SK-N-SH (cell line): ENCODE data around the gene NKAIN4. TPM values are rescaled to one million over a fixed set of nuclear protein-coding genes. Genes with fewer than 3 reads are reported as not detected.

ENCODE experiments used
- CTCF ChIA-PET: fragments of 300-600, 350-600 bp; formaldehyde crosslinking; extraction: SDS; loops from one replicate; lab custom pipeline; 2021; lab: Yijun Ruan, JAX
- POLR2A ChIA-PET: fragments of 350-600 bp; sonication (Branson Sonifier 250); formaldehyde crosslinking; extraction: SDS; loops from one replicate; lab custom pipeline; 2020; ENCODE audit warnings: antibody characterized with exemption, inconsistent platforms; lab: Yijun Ruan, JAX
- DNase-seq: peaks from one replicate; pipeline ENCODE4 v3.0.0; 2012
- H2AFZ ChIP-seq: fragments of 200-600 bp; sonication (generic); 2 replicates; pipeline ENCODE4 v1.8.1; 2016; ENCODE audit warnings: antibody characterized with exemption, mild to moderate bottlenecking, low read depth
- H3F3A ChIP-seq: fragments of 200-600 bp; sonication (generic); replicated peaks from 2 replicates; pipeline ENCODE3; 2016; ENCODE audit warnings: antibody characterized with exemption, mild to moderate bottlenecking; ENCODE audit not compliant: insufficient read depth
- H3K27ac ChIP-seq, 2 experiments: fragments of 200-500 bp in 1 of 2; fragments of 200-600 bp in 1 of 2; sonication (Bioruptor generic) in 1 of 2; sonication (generic), shearing (Covaris generic) in 1 of 2; 2 replicates each; pipeline versions ENCODE4 v1.5.1 to v1.6.1; 2014 to 2016; ENCODE audit warnings: low read depth in 2 of 2, inconsistent platforms in 1 of 2, low read length in 1 of 2, mild to moderate bottlenecking in 1 of 2, mixed read lengths in 1 of 2
- H3K27me3 ChIP-seq: fragments of 200-600 bp; sonication (generic), shearing (Covaris generic); 2 replicates; pipeline ENCODE4 v1.6.1; 2016; ENCODE audit warnings: mixed run types; ENCODE audit not compliant: insufficient read depth
- H3K36me3 ChIP-seq, 2 experiments: fragments of 200-500 bp in 1 of 2; fragments of 200-600 bp in 1 of 2; sonication (Bioruptor generic) in 1 of 2; sonication (generic) in 1 of 2; replicated peaks in 1 of 2; 2 replicates each; pipeline versions ENCODE3 to v1.5.1; 2014 to 2016; ENCODE audit warnings: low read length in 1 of 2, mild to moderate bottlenecking in 1 of 2; ENCODE audit not compliant: insufficient read depth in 2 of 2, control insufficient read depth in 1 of 2
- H3K4me1 ChIP-seq, 2 experiments: fragments of 200-500 bp in 1 of 2; fragments of 200-600 bp in 1 of 2; sonication (Bioruptor generic) in 1 of 2; sonication (generic), shearing (Covaris generic) in 1 of 2; 2 replicates each; pipeline versions ENCODE4 v1.5.1 to v1.6.1; 2014 to 2016; ENCODE audit warnings: low read depth in 1 of 2, low read length in 1 of 2, mixed run types in 1 of 2; ENCODE audit not compliant: insufficient read depth in 2 of 2, control insufficient read depth in 1 of 2
- H3K4me2 ChIP-seq: fragments of 200-600 bp; sonication (generic), shearing (Covaris generic); 2 replicates; pipeline ENCODE4 v1.6.1; 2017; ENCODE audit warnings: mixed run types
- H3K4me3 ChIP-seq, 2 experiments: fragments of 200-500 bp in 1 of 2; fragments of 200-600 bp in 1 of 2; sonication (Bioruptor generic) in 1 of 2; sonication (generic), shearing (Covaris generic) in 1 of 2; 2 replicates each; pipeline versions ENCODE4 v1.5.1 to v1.8.1; 2014 to 2016; ENCODE audit warnings: low read depth in 2 of 2, inconsistent platforms in 1 of 2, low read length in 1 of 2, mild to moderate bottlenecking in 1 of 2, mixed read lengths in 1 of 2, moderate library complexity in 1 of 2
- H3K79me2 ChIP-seq: fragments of 200-600 bp; sonication (generic); 2 replicates; pipeline ENCODE4 v1.8.1; 2017; ENCODE audit warnings: mild to moderate bottlenecking; ENCODE audit not compliant: insufficient read depth
- H3K9ac ChIP-seq: fragments of 200-600 bp; sonication (generic); 2 replicates; pipeline ENCODE4 v1.6.1; 2017; ENCODE audit warnings: mixed run types
- H3K9me2 ChIP-seq: fragments of 200-600 bp; sonication (generic); 2 replicates; pipeline ENCODE4 v1.6.1; 2017; ENCODE audit warnings: mixed run types
- H3K9me3 ChIP-seq: fragments of 200-600 bp; sonication (generic); 2 replicates; pipeline ENCODE4 v1.6.1; 2017; ENCODE audit warnings: mixed run types, mild to moderate bottlenecking, moderate library complexity
- H4K20me1 ChIP-seq: fragments of 200-600 bp; sonication (generic); 2 replicates; pipeline ENCODE4 v1.6.1; 2017; ENCODE audit warnings: mild to moderate bottlenecking, mixed run types; ENCODE audit not compliant: insufficient read depth
- GATA2 ChIP-seq: sonication (generic); formaldehyde crosslinking; IDR thresholded peaks from 2 replicates; pipeline ENCODE4 v1.5.0; 2020; ENCODE audit warnings: mild to moderate bottlenecking, missing genetic modification reagents
- JUND ChIP-seq: IDR thresholded peaks from 2 replicates; pipeline ENCODE4 v1.4.0; 2012
- MXI1 ChIP-seq: IDR thresholded peaks from 2 replicates; pipeline ENCODE4 v1.6.1; 2012; ENCODE audit warnings: mild to moderate bottlenecking, low read depth, low read length, improper control_type of control experiment
- NRF1 ChIP-seq: IDR thresholded peaks from 2 replicates; pipeline ENCODE4 v1.6.1; 2012; ENCODE audit warnings: low read depth, mild to moderate bottlenecking, low read length
- POLR2AphosphoS5 ChIP-seq: IDR thresholded peaks from 2 replicates; pipeline ENCODE4 v1.6.1; 2012; ENCODE audit warnings: low read depth, low read length
- RCOR1 ChIP-seq: fragments of 150-350 bp; IDR thresholded peaks from 2 replicates; pipeline ENCODE4 v1.6.1; 2017; ENCODE audit warnings: antibody characterized with exemption, low read length
- RFX5 ChIP-seq: IDR thresholded peaks from 2 replicates; pipeline ENCODE4 v1.6.1; 2012; ENCODE audit warnings: mild to moderate bottlenecking, improper control_type of control experiment, low read length
- TAF1 ChIP-seq: IDR thresholded peaks from 2 replicates; pipeline ENCODE4 v1.6.1; 2012; ENCODE audit warnings: low read depth, mild to moderate bottlenecking, low read length, moderate library complexity, borderline replicate concordance
- TCF12 ChIP-seq: IDR thresholded peaks from 2 replicates; pipeline ENCODE4 v1.4.0; 2012
- YY1 ChIP-seq: IDR thresholded peaks from 2 replicates; pipeline ENCODE4 v1.4.0; 2012; ENCODE audit warnings: low read depth, mild to moderate bottlenecking
- WGBS: methylation state at CpG from one replicate; pipeline ENCODE4 v1.1.6; 2017; ENCODE audit warnings: low lambda C conversion rate; 5-methylcytosine and 5-hydroxymethylcytosine counted together
- polyA plus RNA-seq, 3 experiments: library from polyadenylated mRNA; depleted of rRNA; stranded (reverse); fragments of >200 nt; gene quantifications; 2 replicates each; pipeline ENCODE4 v1.2.3, GENCODE V29; 2012
- TF ChIP-seq, protein P1 (sequence below): IDR thresholded peaks from 2 replicates; pipeline ENCODE4 v1.4.0; 2012; ENCODE audit warnings: low read depth

NKAIN4 gene
- polyA plus RNA-seq, 1 of the 3 experiments (the other 2 are of a cell fraction): not detected

- no peaks in the 10 kb centered on the region for H4K20me1 ChIP-seq
- no peak overlapping the region for H3K4me2 ChIP-seq
- peaks cover 0 to 5% of the 10 kb centered on the region in 2 experiments; a peak in 1 of 4 replicates for H3K4me1 ChIP-seq
- H3K9me3 ChIP-seq: no peaks in the 10 kb centered on the region
- H2AFZ ChIP-seq: no peak overlapping the region
- no peaks in the 10 kb centered on the region for H3F3A ChIP-seq
- H3K79me2 ChIP-seq: no peaks in the 10 kb centered on the region
- WGBS: 63% methylated on average over 8 of the region's 25 CpGs
- H3K27ac ChIP-seq: no peak overlapping the region
- DNase-seq: no peak
- H3K9me2 ChIP-seq: no peaks in the 10 kb centered on the region
- ChIA-PET CTCF (interaction anchor here (0.9 to 3.5 kb wide), 6 partner anchors 11 to 122 kb away, joined by 3 to 21 read pairs (median 5); partner anchors contain the start of gene ARFGAP1), POLR2A (no interaction called here)
- no peaks in the 10 kb centered on the region for H3K36me3 ChIP-seq
- H3K9ac ChIP-seq: no peak overlapping the region
- peaks cover 21% of the 10 kb centered on the region for H3K27me3 ChIP-seq
- H3K4me3 ChIP-seq: no peak overlapping the region
- TF ChIP-seq NRF1 (no peak), MXI1 (no peak), GATA2 (no peak), RCOR1 (no peak), TAF1 (no peak), YY1 (no peak), JUND (no peak)
- TF ChIP-seq, protein P1, sequence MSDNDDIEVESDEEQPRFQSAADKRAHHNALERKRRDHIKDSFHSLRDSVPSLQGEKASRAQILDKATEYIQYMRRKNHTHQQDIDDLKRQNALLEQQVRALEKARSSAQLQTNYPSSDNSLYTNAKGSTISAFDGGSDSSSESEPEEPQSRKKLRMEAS: no peak
These were observed 5.6 kb upstream of the NKAIN4 start for GRCh38 chr20:63259734-63260460.

- POLR2A ChIA-PET: interaction anchor here (1.1 kb wide), 1 partner anchor 14 kb away, joined by 3 read pairs; the partner anchor contains the start of gene ARFGAP1
These were observed 4.5 kb upstream of the NKAIN4 start for GRCh38 chr20:63258781-63259180.

DNA sequence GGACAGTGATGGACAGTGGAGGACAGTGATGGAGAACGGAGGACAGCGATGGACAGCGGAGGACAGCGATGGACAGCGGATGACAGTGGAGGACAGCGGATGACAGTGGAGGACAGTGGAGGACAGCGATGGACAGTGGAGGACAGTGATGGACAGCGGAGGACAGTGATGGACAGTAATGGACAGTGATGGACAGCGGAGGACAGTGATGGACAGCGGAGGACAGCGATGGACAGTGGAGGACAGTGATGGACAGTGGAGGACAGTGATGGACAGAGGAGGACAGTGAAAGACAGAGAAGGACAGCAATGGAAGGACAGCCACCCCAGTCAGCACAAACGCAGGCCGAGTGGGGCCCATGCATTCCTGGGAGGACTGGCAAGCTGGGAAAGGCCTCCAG is 3.4 kb upstream of the NKAIN4 start:
- Histone ChIP-seq H3K4me3 (no peak overlapping the region), H3K79me2 (no peaks in the 10 kb centered on the region), H3F3A (no peaks in the 10 kb centered on the region), H2AFZ (no peak overlapping the region), H3K4me2 (no peak overlapping the region), H3K4me1 (peaks cover 0 to 5% of the 10 kb centered on the region in 2 experiments; a peak in 1 of 4 replicates), H3K9me2 (no peaks in the 10 kb centered on the region), H4K20me1 (no peaks in the 10 kb centered on the region), H3K9ac (no peak overlapping the region), H3K36me3 (no peaks in the 10 kb centered on the region), H3K9me3 (no peaks in the 10 kb centered on the region), H3K27ac (no peak overlapping the region), H3K27me3 (peaks cover 34% of the 10 kb centered on the region)
- ChIA-PET CTCF (interaction anchor here (3.5 kb wide), 1 partner anchor 34 kb away, joined by 21 read pairs; no protein-coding TSS in a partner anchor), POLR2A (no interaction called here)
- WGBS: 85% methylated on average over 13 of the region's 13 CpGs
- TF ChIP-seq TCF12 (no peak), MXI1 (no peak), POLR2AphosphoS5 (no peak), TAF1 (no peak)
- TF ChIP-seq, protein P1: no peak
- DNase-seq: no peak

More at GRCh38 chr20:63258781-63259180, 4.5 kb upstream of the NKAIN4 start:
- Histone ChIP-seq H3K4me1 (peaks cover 0 to 5% of the 10 kb centered on the region in 2 experiments; a peak in 1 of 4 replicates), H3K9ac (no peak overlapping the region), H4K20me1 (no peaks in the 10 kb centered on the region), H3K27ac (no peak overlapping the region), H3K79me2 (no peaks in the 10 kb centered on the region), H2AFZ (no peak overlapping the region), H3K9me3 (no peaks in the 10 kb centered on the region), H3K9me2 (no peaks in the 10 kb centered on the region), H3K4me3 (no peak overlapping the region), H3K36me3 (no peaks in the 10 kb centered on the region), H3F3A (no peaks in the 10 kb centered on the region), H3K4me2 (no peak overlapping the region), H3K27me3 (peaks cover 26% of the 10 kb centered on the region)
- TF ChIP-seq RFX5: no peak
- no peak for TF ChIP-seq YY1
- CTCF ChIA-PET: interaction anchor here (1.0 to 3.5 kb wide), 2 partner anchors 36 to 51 kb away, joined by 6 to 21 read pairs; no protein-coding TSS in a partner anchor
- 51% methylated on average over 8 of the region's 8 CpGs for WGBS
- DNase-seq: no peak
